IMR-90 (cell line): ENCODE data around the gene TMEM43. TPM values are rescaled to one million over a fixed set of nuclear protein-coding genes. Genes with fewer than 3 reads are reported as not detected.

Experiments used
- ATAC-seq: fragments of 200-7000 bp; cut with Tn5 transposase; 2 replicates; pipeline ENCODE4 v1.9.1; 2020; ENCODE audit warnings: low read depth, mild to moderate bottlenecking, moderate library complexity
- BruUV-seq: library from RNA; stranded (reverse); fragments of 400-500 nt; replicated peaks from 2 replicates; lab custom pipeline; 2021; lab: Mats Ljungman, UMichigan
- CTCF ChIA-PET: fragments of 300-600 bp; formaldehyde crosslinking; extraction: SDS; loops from one replicate; lab custom pipeline; 2021; ENCODE audit warnings: antibody characterized with exemption; lab: Yijun Ruan, JAX
- POLR2A ChIA-PET: fragments of 300-600 bp; sonication (Branson Sonifier 250); formaldehyde crosslinking; loops from one replicate; lab custom pipeline; 2022; ENCODE audit warnings: antibody characterized with exemption; ENCODE audit not compliant: unreplicated experiment; lab: Charles Lee
- DNase-seq: peaks from one replicate; pipeline ENCODE4 v3.0.0; 2013
- H2AFZ ChIP-seq: replicated peaks from 2 replicates; pipeline ENCODE3; 2013; ENCODE audit warnings: low read length, mild to moderate bottlenecking; ENCODE audit not compliant: poor library complexity
- H2AK5ac ChIP-seq: 2 replicates; pipeline ENCODE4 v1.6.1; 2013; ENCODE audit warnings: low read depth, low read length, inconsistent platforms
- H2AK9ac ChIP-seq: replicated peaks from 2 replicates; pipeline ENCODE3; 2013; ENCODE audit warnings: mild to moderate bottlenecking, low read depth, low read length, moderate library complexity; ENCODE audit not compliant: poor library complexity
- H2BK120ac ChIP-seq: 2 replicates; pipeline ENCODE4 v1.6.1; 2013; ENCODE audit warnings: low read depth, low read length, inconsistent platforms
- H2BK15ac ChIP-seq: 3 replicates; pipeline ENCODE4 v1.6.1; 2013; ENCODE audit warnings: low read depth, low read length, inconsistent platforms
- H2BK20ac ChIP-seq: 2 replicates; pipeline ENCODE4 v1.6.1; 2013; ENCODE audit warnings: low read depth, mild to moderate bottlenecking, inconsistent platforms, low read length, moderate library complexity
- H2BK5ac ChIP-seq: 2 replicates; pipeline ENCODE4 v1.6.1; 2013; ENCODE audit warnings: mild to moderate bottlenecking, low read depth, low read length, inconsistent platforms; ENCODE audit not compliant: poor library complexity, severe bottlenecking
- H3K14ac ChIP-seq: replicated peaks from 2 replicates; pipeline ENCODE4 v1.6.1; 2013; ENCODE audit warnings: low read depth, low read length, inconsistent platforms
- H3K18ac ChIP-seq: 2 replicates; pipeline ENCODE4 v1.6.1; 2013; ENCODE audit warnings: low read depth, low read length, control low read depth
- H3K23ac ChIP-seq: 2 replicates; pipeline ENCODE4 v1.6.1; 2013; ENCODE audit warnings: low read depth, low read length, inconsistent platforms
- H3K27ac ChIP-seq: 2 replicates; pipeline ENCODE4 v1.5.1; 2013; ENCODE audit warnings: mild to moderate bottlenecking, control low read depth, low read length; ENCODE audit not compliant: insufficient read depth
- H3K27me3 ChIP-seq: 2 replicates; pipeline ENCODE4 v1.6.1; 2013; ENCODE audit warnings: low read length; ENCODE audit not compliant: control insufficient read depth, insufficient read depth
- H3K36me3 ChIP-seq: 2 replicates; pipeline ENCODE4 v1.6.1; 2013; ENCODE audit warnings: low read length, mixed read lengths; ENCODE audit not compliant: control insufficient read depth, insufficient read depth
- H3K4ac ChIP-seq: 2 replicates; pipeline ENCODE4 v1.6.1; 2013; ENCODE audit warnings: low read depth, low read length, inconsistent platforms
- H3K4me1 ChIP-seq: 2 replicates; pipeline ENCODE4 v1.6.1; 2013; ENCODE audit warnings: low read length, mixed read lengths; ENCODE audit not compliant: control insufficient read depth, insufficient read depth
- H3K4me2 ChIP-seq: 2 replicates; pipeline ENCODE4 v1.6.1; 2013; ENCODE audit warnings: low read depth, mild to moderate bottlenecking, control low read depth, low read length, moderate library complexity
- H3K4me3 ChIP-seq: 2 replicates; pipeline ENCODE4 v1.5.1; 2013; ENCODE audit warnings: low read depth, mild to moderate bottlenecking, control low read depth, low read length, moderate library complexity; ENCODE audit not compliant: insufficient read depth
- H3K56ac ChIP-seq: 2 replicates; pipeline ENCODE4 v1.6.1; 2013; ENCODE audit warnings: low read length, inconsistent platforms; ENCODE audit not compliant: insufficient read depth; ENCODE audit errors: extremely low read depth
- H3K79me1 ChIP-seq, 2 experiments: 2 replicates each; pipeline ENCODE4 v1.6.1; 2013; ENCODE audit warnings: low read length in 2 of 2, inconsistent platforms in 1 of 2, low read depth in 1 of 2
- H3K9ac ChIP-seq: 2 replicates; pipeline ENCODE4 v1.6.1; 2013; ENCODE audit warnings: low read depth, low read length, control low read depth
- H3K9me1 ChIP-seq: 2 replicates; pipeline ENCODE4 v1.6.1; 2013; ENCODE audit warnings: low read length, inconsistent platforms; ENCODE audit not compliant: insufficient read depth
- H3K9me3 ChIP-seq: 2 replicates; pipeline ENCODE4 v1.6.1; 2013; ENCODE audit warnings: low read length; ENCODE audit not compliant: control insufficient read depth, insufficient read depth
- H4K20me1 ChIP-seq: 2 replicates; pipeline ENCODE4 v1.6.1; 2013; ENCODE audit warnings: low read length, inconsistent platforms; ENCODE audit not compliant: insufficient read depth
- H4K5ac ChIP-seq: 2 replicates; pipeline ENCODE4 v1.6.1; 2013; ENCODE audit warnings: mild to moderate bottlenecking, low read depth, low read length, control low read depth
- H4K8ac ChIP-seq, 2 experiments: 2 replicates each; pipeline ENCODE4 v1.6.1; 2013; ENCODE audit warnings: low read depth in 2 of 2, low read length in 2 of 2, control low read depth in 1 of 2, inconsistent platforms in 1 of 2
- H4K91ac ChIP-seq: 2 replicates; pipeline ENCODE4 v1.6.1; 2013; ENCODE audit warnings: low read depth, low read length, inconsistent platforms; ENCODE audit not compliant: insufficient read depth
- BHLHE40 ChIP-seq: fragments of 150-350 bp; IDR thresholded peaks from 2 replicates; pipeline ENCODE4 v1.6.1; 2016; ENCODE audit warnings: mild to moderate bottlenecking, low read depth, low read length
- CEBPB ChIP-seq: IDR thresholded peaks from 2 replicates; pipeline ENCODE4 v1.6.1; 2012; ENCODE audit warnings: low read depth, low read length, improper control_type of control experiment
- CHD1 ChIP-seq: IDR thresholded peaks from 2 replicates; pipeline ENCODE4 v1.6.1; 2012; ENCODE audit warnings: low read depth, low read length, improper control_type of control experiment
- CTCF ChIP-seq: conservative IDR thresholded peaks from 2 replicates; pipeline ENCODE4 v1.5.1; 2012; ENCODE audit warnings: mild to moderate bottlenecking, low read depth, low read length, improper control_type of control experiment
- ELK1 ChIP-seq: fragments of 150-350 bp; IDR thresholded peaks from 2 replicates; pipeline ENCODE4 v1.6.1; 2016; ENCODE audit warnings: low read depth, mild to moderate bottlenecking, low read length, moderate library complexity, borderline replicate concordance
- FOS ChIP-seq: fragments of 150-350 bp; IDR thresholded peaks from 2 replicates; pipeline ENCODE4 v1.6.1; 2016; ENCODE audit warnings: low read depth, low read length
- MAFK ChIP-seq: IDR thresholded peaks from 2 replicates; pipeline ENCODE4 v1.6.1; 2012; ENCODE audit warnings: low read depth, low read length, improper control_type of control experiment
- MAZ ChIP-seq: IDR thresholded peaks from 2 replicates; pipeline ENCODE4 v1.6.1; 2012; ENCODE audit warnings: low read depth, mild to moderate bottlenecking, low read length, improper control_type of control experiment, moderate library complexity, borderline replicate concordance
- MXI1 ChIP-seq: IDR thresholded peaks from 2 replicates; pipeline ENCODE4 v1.6.1; 2012; ENCODE audit warnings: low read depth, mild to moderate bottlenecking, low read length, moderate library complexity, borderline replicate concordance
- NFE2L2 ChIP-seq: fragments of 150-350 bp; IDR thresholded peaks from 2 replicates; pipeline ENCODE4 v1.6.1; 2016; ENCODE audit warnings: low read depth, mild to moderate bottlenecking, low read length
- POLR2A ChIP-seq: IDR thresholded peaks from 2 replicates; pipeline ENCODE4 v1.6.1; 2012; ENCODE audit warnings: mild to moderate bottlenecking, low read depth, low read length
- RAD21 ChIP-seq: IDR thresholded peaks from 2 replicates; pipeline ENCODE4 v1.6.1; 2012; ENCODE audit warnings: low read length, improper control_type of control experiment
- RCOR1 ChIP-seq: IDR thresholded peaks from 2 replicates; pipeline ENCODE4 v1.6.1; 2012; ENCODE audit warnings: mild to moderate bottlenecking, low read length, improper control_type of control experiment; ENCODE audit not compliant: insufficient replicate concordance
- RFX5 ChIP-seq: IDR thresholded peaks from 2 replicates; pipeline ENCODE4 v1.8.0; 2012; ENCODE audit warnings: low read depth, mild to moderate bottlenecking, low read length, moderate library complexity
- SMC3 ChIP-seq: fragments of 150-350 bp; IDR thresholded peaks from 2 replicates; pipeline ENCODE4 v1.6.1; 2016; ENCODE audit warnings: low read depth, mild to moderate bottlenecking, antibody characterized with exemption, low read length, moderate library complexity
- USF2 ChIP-seq: fragments of 150-350 bp; IDR thresholded peaks from 2 replicates; pipeline ENCODE4 v1.6.1; 2017; ENCODE audit warnings: mild to moderate bottlenecking, antibody characterized with exemption, low read length, low read depth
- WGBS, 2 experiments: methylation state at CpG; one replicate each; pipeline versions ENCODE4 v1.1.5 to v1.1.7; 2013; ENCODE audit warnings: missing lambda C conversion rate in 2 of 2; ENCODE audit not compliant: insufficient read length in 1 of 2; ENCODE audit errors: extremely low coverage in 2 of 2; 5-methylcytosine and 5-hydroxymethylcytosine counted together
- dilution Hi-C: fragments of 300-500 bp; cut with HindIII; formaldehyde crosslinking; loops from one replicate; pipeline ENCODE4 v1.14.3; 2018; ENCODE audit warnings: low sequenced_read_pairs; ENCODE audit not compliant: unreplicated experiment
- in situ Hi-C: fragments of 300-500 bp; cut with MboI; formaldehyde crosslinking; loops from 3 replicates; pipeline ENCODE4 v1.14.3; 2019; ENCODE audit warnings: low sequenced_read_pairs, inconsistent platforms, mixed read lengths
- intact Hi-C: fragments of 100-400 bp; cut with micrococcal nuclease; formaldehyde crosslinking; loops from 2 replicates; pipeline ENCODE4 v1.10.0; 2022
- polyA plus RNA-seq, 3 experiments: library from polyadenylated mRNA; depleted of rRNA; stranded (reverse); fragments of >200 nt; gene quantifications; 2 replicates each; pipeline ENCODE4 v1.2.3, GENCODE V29; 2012; ENCODE audit warnings: low replicate concordance in 1 of 3
- total RNA-seq: library from RNA; depleted of rRNA; stranded (reverse); fragments of >200 nt; gene quantifications from 2 replicates; pipeline ENCODE4 v1.2.3, GENCODE V29; 2012

Gene TMEM43
- total and polyA plus RNA-seq, 2 of the 4 experiments (the other 2 are of a cell fraction): 109 to 114 TPM

- ChIA-PET CTCF (no interaction called here), POLR2A (interaction anchor here (0.6 kb wide), 1 partner anchor 983 kb away, joined by 3 read pairs; no protein-coding TSS in a partner anchor)
Measured at GRCh38 chr3:14134291-14134690, 9.4 kb downstream of the TMEM43 start.

More at GRCh38 chr3:14134291-14134690, 9.4 kb downstream of the TMEM43 start:
- H2BK5ac ChIP-seq: no peak overlapping the region
- H3K79me1 ChIP-seq: peaks cover 7 to 28% of the 10 kb centered on the region in 2 experiments
- no peak overlapping the region for H3K27ac ChIP-seq
- no peak overlapping the region for H2AK5ac ChIP-seq
- no peak overlapping the region for H2AFZ ChIP-seq
- H3K4me1 ChIP-seq: no peaks in the 10 kb centered on the region
- intact Hi-C loops: no loop called here
- H3K18ac ChIP-seq: no peak overlapping the region
- no peak overlapping the region for H3K4me3 ChIP-seq
- H2BK20ac ChIP-seq: no peak overlapping the region
- H3K9me1 ChIP-seq: peaks cover 8% of the 10 kb centered on the region
- H2AK9ac ChIP-seq: no peak overlapping the region
- H3K4ac ChIP-seq: no peak overlapping the region
- H2BK120ac ChIP-seq: no peak overlapping the region
- H3K23ac ChIP-seq: no peak overlapping the region
- no peaks in the 10 kb centered on the region for H3K9me3 ChIP-seq
- no peaks in the 10 kb centered on the region for H3K27me3 ChIP-seq
- in situ Hi-C loops: loop anchor here (25.0 kb wide), 1 partner anchor 97 kb away; no protein-coding TSS in a partner anchor
- 96% methylated on average over 3 of the region's 6 CpGs; no CpG with 5 or more reads in 1 of the 2 experiments for WGBS, 2 experiments
- H4K91ac ChIP-seq: no peak overlapping the region
- H4K5ac ChIP-seq: no peak overlapping the region
- no peak overlapping the region for H4K8ac ChIP-seq
- ATAC-seq (no peak), DNase-seq (no peak)
- no peak for TF ChIP-seq RFX5
- TF ChIP-seq USF2: no peak
- no peak for TF ChIP-seq ELK1
- no peak for TF ChIP-seq NFE2L2
- TF ChIP-seq CTCF: no peak
- no peak for TF ChIP-seq FOS
- TF ChIP-seq MXI1: no peak
- no peak for TF ChIP-seq POLR2A
- no peak for TF ChIP-seq MAZ
- no peak for TF ChIP-seq MAFK
- TF ChIP-seq SMC3: no peak
- TF ChIP-seq RCOR1: no peak
- no peak for TF ChIP-seq CEBPB
- no peak for TF ChIP-seq RAD21
- TF ChIP-seq CHD1: no peak
- no peak for TF ChIP-seq BHLHE40
- H3K14ac ChIP-seq: no peak overlapping the region
- no peak overlapping the region for H2BK15ac ChIP-seq
- no peak overlapping the region for H3K4me2 ChIP-seq
- no peaks in the 10 kb centered on the region; the same call in 1 of the 2 replicates for H4K20me1 ChIP-seq
- H3K56ac ChIP-seq: no peak overlapping the region
- BruUV-seq: no TSS peak
- dilution Hi-C loops: no loop called here
- H3K9ac ChIP-seq: no peak overlapping the region
- H3K36me3 ChIP-seq: peaks cover 85% of the 10 kb centered on the region
